Panc1 (cell line): ENCODE results near the gene HOXD11.

Experiments used
- CTCF ChIP-seq: fragments of 450-650 bp; IDR thresholded peaks from 2 replicates; pipeline ENCODE4 v1.5.1; 2017; ENCODE audit warnings: mild to moderate bottlenecking
- POLR2AphosphoS5 ChIP-seq: IDR thresholded peaks from 2 replicates; pipeline ENCODE4 v1.6.1; 2012; ENCODE audit warnings: mild to moderate bottlenecking, low read depth, low read length, moderate library complexity
- SIN3A ChIP-seq: IDR thresholded peaks from 2 replicates; pipeline ENCODE4 v1.6.1; 2012; ENCODE audit warnings: low read depth, mild to moderate bottlenecking, low read length, moderate library complexity, borderline replicate concordance; ENCODE audit not compliant: insufficient read depth
- TCF7L2 ChIP-seq: IDR thresholded peaks from 2 replicates; pipeline ENCODE4 v1.6.1; 2011; ENCODE audit warnings: mild to moderate bottlenecking, low read depth, low read length, inconsistent platforms
- TF ChIP-seq, protein P1 (sequence below), 2 experiments: IDR thresholded peaks; 2 replicates each; pipeline ENCODE4 v1.6.1; 2011 to 2012; ENCODE audit warnings: low read depth in 2 of 2, control low read depth in 1 of 2, low read length in 1 of 2, mild to moderate bottlenecking in 1 of 2, moderate library complexity in 1 of 2; ENCODE audit not compliant: insufficient read depth in 1 of 2

GRCh38 chr2:176151442-176152287, 44.6 kb downstream of the HOXD11 start, which contains the start of gene HOXD4:
- TF ChIP-seq CTCF = no peak
- TF ChIP-seq SIN3A = no peak
- no peak for TF ChIP-seq POLR2AphosphoS5
- TF ChIP-seq, protein P1, sequence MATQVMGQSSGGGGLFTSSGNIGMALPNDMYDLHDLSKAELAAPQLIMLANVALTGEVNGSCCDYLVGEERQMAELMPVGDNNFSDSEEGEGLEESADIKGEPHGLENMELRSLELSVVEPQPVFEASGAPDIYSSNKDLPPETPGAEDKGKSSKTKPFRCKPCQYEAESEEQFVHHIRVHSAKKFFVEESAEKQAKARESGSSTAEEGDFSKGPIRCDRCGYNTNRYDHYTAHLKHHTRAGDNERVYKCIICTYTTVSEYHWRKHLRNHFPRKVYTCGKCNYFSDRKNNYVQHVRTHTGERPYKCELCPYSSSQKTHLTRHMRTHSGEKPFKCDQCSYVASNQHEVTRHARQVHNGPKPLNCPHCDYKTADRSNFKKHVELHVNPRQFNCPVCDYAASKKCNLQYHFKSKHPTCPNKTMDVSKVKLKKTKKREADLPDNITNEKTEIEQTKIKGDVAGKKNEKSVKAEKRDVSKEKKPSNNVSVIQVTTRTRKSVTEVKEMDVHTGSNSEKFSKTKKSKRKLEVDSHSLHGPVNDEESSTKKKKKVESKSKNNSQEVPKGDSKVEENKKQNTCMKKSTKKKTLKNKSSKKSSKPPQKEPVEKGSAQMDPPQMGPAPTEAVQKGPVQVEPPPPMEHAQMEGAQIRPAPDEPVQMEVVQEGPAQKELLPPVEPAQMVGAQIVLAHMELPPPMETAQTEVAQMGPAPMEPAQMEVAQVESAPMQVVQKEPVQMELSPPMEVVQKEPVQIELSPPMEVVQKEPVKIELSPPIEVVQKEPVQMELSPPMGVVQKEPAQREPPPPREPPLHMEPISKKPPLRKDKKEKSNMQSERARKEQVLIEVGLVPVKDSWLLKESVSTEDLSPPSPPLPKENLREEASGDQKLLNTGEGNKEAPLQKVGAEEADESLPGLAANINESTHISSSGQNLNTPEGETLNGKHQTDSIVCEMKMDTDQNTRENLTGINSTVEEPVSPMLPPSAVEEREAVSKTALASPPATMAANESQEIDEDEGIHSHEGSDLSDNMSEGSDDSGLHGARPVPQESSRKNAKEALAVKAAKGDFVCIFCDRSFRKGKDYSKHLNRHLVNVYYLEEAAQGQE (IDR thresholded peaks at IDR 0.05; ENCODE audit: insufficient read depth in 1 of 2, low read depth in 2 of 2, low read length in 1 of 2) = no peak
- TF ChIP-seq TCF7L2 = no peak
